Nephron progenitor cell (in vitro differentiated cells): ENCODE data around the gene NDUFA6.

ENCODE experiments used
- DNase-seq: peaks from one replicate; pipeline ENCODE4 v3.0.0; 2021
- H3K27ac Mint-ChIP-seq: 2 replicates; pipeline ENCODE4 v1.8.0; 2021; ENCODE audit warnings: mild to moderate bottlenecking, moderate library complexity, mixed read lengths
- H3K27me3 Mint-ChIP-seq: 2 replicates; pipeline ENCODE4 v1.8.0; 2021; ENCODE audit warnings: mild to moderate bottlenecking, low read depth, mixed read lengths; ENCODE audit not compliant: poor library complexity
- H3K36me3 Mint-ChIP-seq: 2 replicates; pipeline ENCODE4 v1.8.0; 2021; ENCODE audit warnings: low read depth, mixed read lengths
- H3K4me1 Mint-ChIP-seq: 2 replicates; pipeline ENCODE4 v1.8.0; 2021; ENCODE audit warnings: mixed read lengths
- H3K4me3 Mint-ChIP-seq: 2 replicates; pipeline ENCODE4 v1.8.0; 2021; ENCODE audit warnings: mild to moderate bottlenecking, moderate library complexity, mixed read lengths
- H3K9me3 Mint-ChIP-seq: 2 replicates; pipeline ENCODE4 v1.8.0; 2021; ENCODE audit warnings: mild to moderate bottlenecking, moderate library complexity, mixed read lengths
- TF ChIP-seq, protein P1 (sequence below): fragments of 200-600 bp; sonication (generic); IDR thresholded peaks from 2 replicates; pipeline ENCODE4 v1.5.0; 2021; ENCODE audit warnings: antibody characterized with exemption

NDUFA6 gene

DNA sequence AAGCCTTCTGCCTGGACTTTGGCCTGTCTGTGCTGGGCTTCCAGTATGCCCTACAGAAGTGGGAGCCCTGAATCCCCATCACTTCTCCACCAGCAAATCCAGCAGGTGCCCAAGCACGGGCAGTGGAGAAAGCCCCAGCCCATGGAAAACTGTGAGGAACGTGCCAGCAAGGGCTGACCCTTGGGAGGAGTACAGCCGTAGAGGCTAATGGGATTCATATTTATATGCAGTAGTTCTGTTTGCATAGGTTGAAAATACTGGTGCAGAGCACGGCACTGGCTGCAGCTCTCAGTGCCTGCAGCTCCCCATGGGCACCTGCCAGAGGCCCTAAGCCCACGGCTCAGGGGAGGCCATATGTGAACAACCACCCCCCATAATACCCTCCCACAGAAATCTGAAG, 30.1 kb downstream of the NDUFA6 start:
- TF ChIP-seq, protein P1, sequence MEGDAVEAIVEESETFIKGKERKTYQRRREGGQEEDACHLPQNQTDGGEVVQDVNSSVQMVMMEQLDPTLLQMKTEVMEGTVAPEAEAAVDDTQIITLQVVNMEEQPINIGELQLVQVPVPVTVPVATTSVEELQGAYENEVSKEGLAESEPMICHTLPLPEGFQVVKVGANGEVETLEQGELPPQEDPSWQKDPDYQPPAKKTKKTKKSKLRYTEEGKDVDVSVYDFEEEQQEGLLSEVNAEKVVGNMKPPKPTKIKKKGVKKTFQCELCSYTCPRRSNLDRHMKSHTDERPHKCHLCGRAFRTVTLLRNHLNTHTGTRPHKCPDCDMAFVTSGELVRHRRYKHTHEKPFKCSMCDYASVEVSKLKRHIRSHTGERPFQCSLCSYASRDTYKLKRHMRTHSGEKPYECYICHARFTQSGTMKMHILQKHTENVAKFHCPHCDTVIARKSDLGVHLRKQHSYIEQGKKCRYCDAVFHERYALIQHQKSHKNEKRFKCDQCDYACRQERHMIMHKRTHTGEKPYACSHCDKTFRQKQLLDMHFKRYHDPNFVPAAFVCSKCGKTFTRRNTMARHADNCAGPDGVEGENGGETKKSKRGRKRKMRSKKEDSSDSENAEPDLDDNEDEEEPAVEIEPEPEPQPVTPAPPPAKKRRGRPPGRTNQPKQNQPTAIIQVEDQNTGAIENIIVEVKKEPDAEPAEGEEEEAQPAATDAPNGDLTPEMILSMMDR = no peak
- Mint-ChIP-seq H3K27ac (no peak overlapping the region), H3K36me3 (peaks cover 70% of the 10 kb centered on the region), H3K27me3 (peaks cover 4% of the 10 kb centered on the region), H3K9me3 (peaks cover 36% of the 10 kb centered on the region), H3K4me1 (peaks cover 7% of the 10 kb centered on the region), H3K4me3 (no peak overlapping the region)
- no peak for DNase-seq

DNA sequence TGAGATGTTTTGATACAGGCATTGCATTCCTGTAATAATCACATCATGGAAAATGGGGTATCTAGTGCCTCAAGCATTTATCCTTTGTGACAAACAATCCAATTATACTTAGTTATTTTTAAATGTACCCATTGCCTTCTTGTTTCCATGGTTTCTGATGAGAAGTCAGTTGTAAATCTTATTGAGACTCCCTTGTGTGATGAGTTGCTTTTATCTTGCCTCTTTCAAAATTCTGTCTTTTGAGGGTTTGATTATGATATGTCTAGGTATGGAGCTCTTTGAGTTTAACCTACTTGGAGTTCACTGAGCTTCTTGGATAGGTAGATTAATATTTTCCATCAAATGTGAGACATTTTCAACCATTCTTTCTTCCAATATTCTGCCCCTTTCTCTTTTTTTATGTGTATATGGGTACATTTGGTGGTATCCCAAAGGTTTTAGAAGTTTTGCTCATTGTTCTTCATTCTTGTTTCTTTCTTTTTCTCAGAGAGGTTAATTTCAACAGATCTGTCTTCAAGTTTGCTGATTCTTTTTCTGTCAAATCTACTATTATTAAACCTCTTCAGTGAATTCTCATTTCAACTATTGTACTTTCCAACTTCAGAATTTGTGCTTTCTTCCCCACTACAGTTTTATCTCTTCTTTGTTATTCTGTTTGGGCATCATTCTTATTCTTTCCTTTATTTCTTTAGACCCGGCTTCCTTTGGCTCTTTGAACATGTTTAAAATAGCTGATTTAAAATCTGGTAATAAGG, 33.6 kb downstream of the NDUFA6 start:
- TF ChIP-seq, protein P1 = no peak
- H3K27me3 Mint-ChIP-seq = peaks cover 4% of the 10 kb centered on the region
- DNase-seq = no peak
- no peaks in the 10 kb centered on the region for H3K4me1 Mint-ChIP-seq
- peaks cover 48% of the 10 kb centered on the region for H3K36me3 Mint-ChIP-seq
- H3K27ac Mint-ChIP-seq = no peak overlapping the region
- no peak overlapping the region for H3K4me3 Mint-ChIP-seq
- H3K9me3 Mint-ChIP-seq = peaks cover 37% of the 10 kb centered on the region

DNA sequence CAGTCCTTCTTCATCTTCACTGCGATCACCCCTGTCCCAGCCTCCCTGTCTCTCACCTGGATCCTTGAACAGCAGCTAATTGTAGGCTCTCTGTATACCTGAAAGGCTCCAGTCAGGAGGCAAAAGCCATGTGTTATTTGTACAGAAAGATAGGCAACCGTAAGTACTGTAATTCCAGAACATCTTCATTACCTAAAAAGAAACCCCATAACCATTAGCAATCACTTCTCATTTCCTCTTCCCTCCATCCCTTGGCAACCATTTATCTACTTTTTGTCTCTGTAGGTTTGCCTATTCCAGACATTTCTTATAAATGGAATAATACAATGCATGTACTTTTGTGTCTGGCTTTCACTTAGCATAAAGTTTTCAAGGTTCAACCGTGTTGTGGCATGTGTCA, 37.8 kb downstream of the NDUFA6 start:
- H3K9me3 Mint-ChIP-seq = peaks cover 22% of the 10 kb centered on the region
- TF ChIP-seq, protein P1 = no peak
- H3K36me3 Mint-ChIP-seq = peaks cover 11% of the 10 kb centered on the region

DNA sequence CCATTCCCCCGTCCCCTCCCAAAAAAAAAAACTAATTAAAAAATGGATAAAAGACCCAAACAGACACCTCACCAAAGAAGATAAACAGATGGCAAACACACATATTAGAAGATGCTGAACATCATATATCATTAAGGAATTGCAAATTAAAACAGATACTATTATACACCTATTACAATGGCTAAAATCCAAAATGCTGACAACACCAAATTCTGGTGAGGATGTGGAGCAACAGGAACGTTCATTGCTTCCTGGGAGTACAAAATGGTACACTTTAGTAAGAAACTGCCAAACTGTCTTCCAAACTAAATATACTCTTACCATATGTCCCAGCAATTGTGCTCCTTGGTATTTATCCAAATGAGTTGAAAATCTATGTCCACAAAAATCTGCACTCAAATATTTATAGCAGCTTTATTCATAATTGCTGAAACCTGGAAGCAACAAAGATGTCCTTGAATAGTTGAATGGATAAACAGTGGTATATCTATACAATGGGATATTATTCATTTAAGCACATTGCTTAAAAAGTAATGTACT, 39.9 kb downstream of the NDUFA6 start:
- TF ChIP-seq, protein P1 = no peak
- H3K36me3 Mint-ChIP-seq = no peaks in the 10 kb centered on the region
- H3K27ac Mint-ChIP-seq = no peak overlapping the region
- H3K27me3 Mint-ChIP-seq = peaks cover 6% of the 10 kb centered on the region
- H3K9me3 Mint-ChIP-seq = peaks cover 4% of the 10 kb centered on the region
- no peak overlapping the region for H3K4me3 Mint-ChIP-seq
- H3K4me1 Mint-ChIP-seq = no peaks in the 10 kb centered on the region
- no peak for DNase-seq

More for the DNA sequence above, 37.8 kb downstream of the NDUFA6 start:
- no peak for DNase-seq
- Mint-ChIP-seq H3K27me3 (peaks cover 7% of the 10 kb centered on the region), H3K27ac (peak overlapping the region; percentile 62), H3K4me1 (no peaks in the 10 kb centered on the region), H3K4me3 (no peak overlapping the region)

DNA sequence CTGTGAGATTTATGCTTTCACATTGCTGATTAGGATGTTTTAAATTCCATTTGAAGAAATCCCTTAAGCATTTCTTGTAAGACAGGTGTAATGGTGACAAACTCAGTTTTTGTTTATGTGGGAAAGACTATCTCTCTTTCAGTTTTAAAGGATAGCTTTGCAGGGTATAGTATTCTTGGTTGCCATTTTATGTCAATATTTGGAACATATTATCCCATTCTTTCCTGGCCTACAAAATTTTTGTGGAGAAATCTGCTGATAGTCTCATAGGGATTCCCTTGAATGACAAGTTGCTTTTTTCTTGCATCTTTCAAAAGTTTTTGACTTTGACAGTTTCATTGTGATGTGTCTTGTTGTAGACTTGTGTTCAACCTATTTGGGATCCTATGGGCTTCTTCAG, 48.8 kb downstream of the NDUFA6 start:
- H3K27ac Mint-ChIP-seq = no peak overlapping the region

More for the DNA sequence above, 48.8 kb downstream of the NDUFA6 start:
- no peak for DNase-seq
- Mint-ChIP-seq H3K9me3 (peaks cover 38% of the 10 kb centered on the region), H3K4me1 (no peaks in the 10 kb centered on the region), H3K36me3 (no peaks in the 10 kb centered on the region), H3K4me3 (no peak overlapping the region), H3K27me3 (peaks cover 11% of the 10 kb centered on the region)
- TF ChIP-seq, protein P1 = no peak
